ENCODE data around the gene FBXW7. TPM values are rescaled to one million over a fixed set of nuclear protein-coding genes. Genes with fewer than 3 reads are reported as not detected.

FBXW7 gene
- total RNA-seq, 2 donors from 2014 or later: 39.9 to 49.4 TPM

DNA sequence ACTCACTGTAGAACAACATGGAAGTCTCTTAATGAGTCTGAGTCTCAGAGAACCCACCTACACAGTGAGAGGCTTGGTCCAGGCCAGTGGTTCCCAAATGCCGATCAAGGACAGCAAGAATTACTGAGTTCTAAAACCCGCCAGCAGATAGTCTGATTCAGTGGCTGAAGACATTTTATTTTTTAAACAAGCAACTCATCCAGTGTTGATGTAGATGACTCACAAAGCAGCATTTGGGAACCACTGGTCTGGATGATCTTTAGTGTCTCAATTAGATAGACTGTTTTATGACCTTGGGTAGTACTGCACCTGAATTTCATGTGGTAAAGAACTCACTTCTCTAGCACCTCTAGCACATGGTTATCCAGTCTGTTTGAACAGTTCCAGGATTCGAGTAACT is 193.6 kb downstream of the FBXW7 start:
- TF ChIP-seq, protein P1, sequence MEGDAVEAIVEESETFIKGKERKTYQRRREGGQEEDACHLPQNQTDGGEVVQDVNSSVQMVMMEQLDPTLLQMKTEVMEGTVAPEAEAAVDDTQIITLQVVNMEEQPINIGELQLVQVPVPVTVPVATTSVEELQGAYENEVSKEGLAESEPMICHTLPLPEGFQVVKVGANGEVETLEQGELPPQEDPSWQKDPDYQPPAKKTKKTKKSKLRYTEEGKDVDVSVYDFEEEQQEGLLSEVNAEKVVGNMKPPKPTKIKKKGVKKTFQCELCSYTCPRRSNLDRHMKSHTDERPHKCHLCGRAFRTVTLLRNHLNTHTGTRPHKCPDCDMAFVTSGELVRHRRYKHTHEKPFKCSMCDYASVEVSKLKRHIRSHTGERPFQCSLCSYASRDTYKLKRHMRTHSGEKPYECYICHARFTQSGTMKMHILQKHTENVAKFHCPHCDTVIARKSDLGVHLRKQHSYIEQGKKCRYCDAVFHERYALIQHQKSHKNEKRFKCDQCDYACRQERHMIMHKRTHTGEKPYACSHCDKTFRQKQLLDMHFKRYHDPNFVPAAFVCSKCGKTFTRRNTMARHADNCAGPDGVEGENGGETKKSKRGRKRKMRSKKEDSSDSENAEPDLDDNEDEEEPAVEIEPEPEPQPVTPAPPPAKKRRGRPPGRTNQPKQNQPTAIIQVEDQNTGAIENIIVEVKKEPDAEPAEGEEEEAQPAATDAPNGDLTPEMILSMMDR (IDR thresholded peaks at IDR 0.05): no peak
- no peak for DNase-seq (ENCODE audit: low spot score)
- Histone ChIP-seq H3K27me3 (no peaks in the 10 kb centered on the region), H3K4me1 (no peaks in the 10 kb centered on the region), H3K4me3 (no peak overlapping the region), H3K27ac (no peak overlapping the region), H3K9me3 (no peaks in the 10 kb centered on the region), H3K36me3 (peaks cover 15% of the 10 kb centered on the region)

- no peak for DNase-seq (ENCODE audit: low spot score)
- no peaks in the 10 kb centered on the region for H3K9me3 ChIP-seq
- TF ChIP-seq, protein P1 (IDR thresholded peaks at IDR 0.05): no peak
- no peak overlapping the region for H3K27ac ChIP-seq
- no peaks in the 10 kb centered on the region for H3K4me1 ChIP-seq
- no peak overlapping the region for H3K4me3 ChIP-seq
- H3K36me3 ChIP-seq: peaks cover 6% of the 10 kb centered on the region
- no peaks in the 10 kb centered on the region for H3K27me3 ChIP-seq
Measured at GRCh38 chr4:152340818-152341217, 195.1 kb downstream of the FBXW7 start.

DNA sequence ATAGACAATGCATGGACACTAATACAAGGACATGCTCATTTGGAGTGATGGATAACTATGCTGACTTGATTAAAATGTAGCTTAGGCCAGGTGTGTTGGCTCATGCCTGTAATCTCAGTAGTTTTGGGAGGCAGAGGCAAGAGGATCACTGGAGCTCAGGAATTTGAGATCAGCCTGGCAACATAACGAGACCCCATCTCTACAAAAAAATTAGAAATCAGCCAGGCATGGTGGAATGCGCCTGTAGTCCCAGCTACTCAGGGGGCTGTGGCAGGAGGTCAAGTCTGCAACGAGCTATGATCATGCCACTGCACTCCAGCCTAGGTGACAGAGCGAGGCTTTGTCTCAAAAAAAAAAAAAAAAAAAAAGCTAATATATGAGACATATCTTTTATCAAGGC is 196.3 kb downstream of the FBXW7 start:
- peaks cover 6% of the 10 kb centered on the region for H3K36me3 ChIP-seq
- no peak for DNase-seq (ENCODE audit: low spot score)

DNA sequence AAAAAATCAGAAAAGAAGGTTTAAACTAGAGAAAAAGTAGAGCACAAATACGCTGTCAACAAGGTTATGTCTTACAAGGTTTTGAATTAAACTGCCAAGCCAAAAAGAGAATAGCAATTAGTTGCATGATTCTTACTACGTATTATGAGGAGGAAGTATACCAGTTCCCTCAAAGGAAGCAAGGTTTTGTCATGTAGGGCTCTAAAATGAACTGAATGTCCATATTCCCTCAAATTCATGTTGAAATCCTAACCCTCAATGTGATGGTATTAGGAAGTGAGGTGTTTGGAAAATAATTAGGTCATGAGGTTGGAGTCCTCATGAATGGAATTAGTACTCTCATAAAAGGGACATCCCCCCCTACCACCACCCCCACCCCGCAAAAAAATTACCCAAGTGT is 201.0 kb downstream of the FBXW7 start:
- Histone ChIP-seq H3K36me3 (peaks cover 31% of the 10 kb centered on the region), H3K27me3 (no peaks in the 10 kb centered on the region), H3K4me3 (no peak overlapping the region), H3K27ac (no peak overlapping the region), H3K4me1 (no peaks in the 10 kb centered on the region), H3K9me3 (no peaks in the 10 kb centered on the region)
- DNase-seq (ENCODE audit: low spot score): no peak
- TF ChIP-seq, protein P1 (IDR thresholded peaks at IDR 0.05): no peak

More for the DNA sequence above, 196.3 kb downstream of the FBXW7 start:
- Histone ChIP-seq H3K27ac (no peak overlapping the region), H3K9me3 (no peaks in the 10 kb centered on the region), H3K27me3 (no peaks in the 10 kb centered on the region), H3K4me1 (no peaks in the 10 kb centered on the region), H3K4me3 (no peak overlapping the region)
- TF ChIP-seq, protein P1 (IDR thresholded peaks at IDR 0.05): no peak

GRCh38 chr4:152331042-152331441 is 204.8 kb downstream of the FBXW7 start:
- Histone ChIP-seq H3K9me3 (no peaks in the 10 kb centered on the region), H3K27me3 (no peaks in the 10 kb centered on the region), H3K36me3 (peaks cover 33% of the 10 kb centered on the region), H3K4me1 (no peaks in the 10 kb centered on the region), H3K4me3 (no peak overlapping the region), H3K27ac (no peak overlapping the region)
- TF ChIP-seq, protein P1 (IDR thresholded peaks at IDR 0.05): no peak
- no peak for DNase-seq (ENCODE audit: low spot score)

DNA sequence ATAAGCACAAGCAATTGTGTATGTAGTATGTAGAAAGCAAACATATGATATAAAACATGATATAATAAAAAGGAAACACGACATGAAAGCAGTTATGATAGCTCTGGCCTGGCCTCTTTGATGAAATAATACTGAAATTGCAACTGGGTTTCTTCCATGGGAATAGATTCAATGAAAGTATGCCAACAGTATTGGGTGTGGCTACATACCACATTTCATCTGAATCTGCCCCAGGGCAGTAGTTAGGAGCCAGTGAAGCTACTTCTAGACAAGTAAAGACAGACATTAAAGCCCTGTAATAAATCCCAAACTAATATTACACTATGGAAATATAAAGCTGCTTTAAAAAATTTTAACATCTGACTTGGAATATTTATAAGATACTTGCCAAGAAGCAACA is 207.3 kb downstream of the FBXW7 start:
- no peak for DNase-seq (ENCODE audit: low spot score)
- peaks cover 35% of the 10 kb centered on the region for H3K36me3 ChIP-seq
- no peaks in the 10 kb centered on the region for H3K9me3 ChIP-seq
- H3K4me1 ChIP-seq: no peaks in the 10 kb centered on the region
- TF ChIP-seq, protein P1 (IDR thresholded peaks at IDR 0.05): no peak
- no peak overlapping the region for H3K4me3 ChIP-seq
- H3K27me3 ChIP-seq: no peaks in the 10 kb centered on the region
- no peak overlapping the region for H3K27ac ChIP-seq
